Measurements from ENCODE around the gene USP21. TPM values are rescaled to one million over a fixed set of nuclear protein-coding genes. Genes with fewer than 3 reads are reported as not detected.

Gene USP21
- total and polyA plus RNA-seq, 9 donors: 16.7 to 41.9 (median 36.2) TPM

DNA sequence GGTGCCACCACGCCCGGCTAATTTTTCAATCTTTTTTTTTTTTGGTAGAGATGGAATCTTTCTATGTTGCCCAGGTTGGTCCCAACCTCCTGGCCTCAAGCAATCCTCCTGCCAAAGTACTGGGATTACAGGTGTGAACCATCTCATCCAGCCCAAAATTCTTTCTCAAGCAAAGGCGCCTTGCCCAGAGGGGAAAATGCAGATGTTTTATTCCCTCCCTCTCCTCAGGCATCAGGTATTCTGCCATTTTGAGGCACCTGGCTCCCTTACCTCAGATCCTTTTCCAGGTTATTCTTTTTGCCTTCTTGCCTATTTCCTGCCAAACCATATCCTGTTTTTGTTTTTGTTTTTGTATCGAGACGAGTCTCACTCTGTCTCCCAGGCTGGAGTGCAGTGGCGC lies 29.1 kb downstream of the USP21 start:
- no peaks in the 10 kb centered on the region for H3K9me3 ChIP-seq
- H3K27ac ChIP-seq: no peak overlapping the region
- 55 to 66% (median 60%) methylated on average over 6 of the region's 6 CpGs for WGBS, 3 donors
- intact Hi-C loops (cut with DNase I): no loop called here
- DNase-seq: peak in 1 of 5 donors; percentile 7
- H3K27me3 ChIP-seq: no peaks in the 10 kb centered on the region
- H3K36me3 ChIP-seq: no peaks in the 10 kb centered on the region
- TF ChIP-seq, protein P1, sequence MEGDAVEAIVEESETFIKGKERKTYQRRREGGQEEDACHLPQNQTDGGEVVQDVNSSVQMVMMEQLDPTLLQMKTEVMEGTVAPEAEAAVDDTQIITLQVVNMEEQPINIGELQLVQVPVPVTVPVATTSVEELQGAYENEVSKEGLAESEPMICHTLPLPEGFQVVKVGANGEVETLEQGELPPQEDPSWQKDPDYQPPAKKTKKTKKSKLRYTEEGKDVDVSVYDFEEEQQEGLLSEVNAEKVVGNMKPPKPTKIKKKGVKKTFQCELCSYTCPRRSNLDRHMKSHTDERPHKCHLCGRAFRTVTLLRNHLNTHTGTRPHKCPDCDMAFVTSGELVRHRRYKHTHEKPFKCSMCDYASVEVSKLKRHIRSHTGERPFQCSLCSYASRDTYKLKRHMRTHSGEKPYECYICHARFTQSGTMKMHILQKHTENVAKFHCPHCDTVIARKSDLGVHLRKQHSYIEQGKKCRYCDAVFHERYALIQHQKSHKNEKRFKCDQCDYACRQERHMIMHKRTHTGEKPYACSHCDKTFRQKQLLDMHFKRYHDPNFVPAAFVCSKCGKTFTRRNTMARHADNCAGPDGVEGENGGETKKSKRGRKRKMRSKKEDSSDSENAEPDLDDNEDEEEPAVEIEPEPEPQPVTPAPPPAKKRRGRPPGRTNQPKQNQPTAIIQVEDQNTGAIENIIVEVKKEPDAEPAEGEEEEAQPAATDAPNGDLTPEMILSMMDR (IDR thresholded peaks at IDR 0.05): no peak
- no peak overlapping the region for H3K4me3 ChIP-seq
- H3K4me1 ChIP-seq (ENCODE audit: insufficient read depth): peaks cover 2% of the 10 kb centered on the region

DNA sequence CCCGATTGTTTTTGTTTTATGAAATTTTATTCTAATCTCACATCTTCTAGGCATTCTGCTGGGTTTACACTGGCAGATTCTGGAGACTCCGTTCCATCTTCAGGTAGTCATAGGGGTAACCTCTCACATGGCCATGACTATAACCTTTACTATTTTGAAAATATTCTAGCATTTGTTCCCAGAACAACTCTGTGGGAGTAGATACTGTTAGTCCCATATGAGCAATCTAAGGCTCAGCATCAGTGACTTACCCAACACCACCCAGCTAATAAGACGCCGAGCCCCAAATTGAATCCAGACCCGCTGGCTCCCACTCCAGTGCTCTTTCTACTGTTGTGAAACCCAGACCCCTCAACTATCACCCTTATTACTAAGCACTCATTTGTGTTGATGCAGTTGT lies 29.7 kb downstream of the USP21 start:
- H3K4me3 ChIP-seq: no peak overlapping the region
- peaks cover 3% of the 10 kb centered on the region for H3K4me1 ChIP-seq (ENCODE audit: insufficient read depth)
- 76 to 86% (median 81%) methylated on average over 5 of the region's 5 CpGs for WGBS, 3 donors
- H3K9me3 ChIP-seq: no peaks in the 10 kb centered on the region
- DNase-seq: peak in 2 of 5 donors; percentile 32 to 40
- H3K36me3 ChIP-seq: no peaks in the 10 kb centered on the region
- H3K27me3 ChIP-seq: no peaks in the 10 kb centered on the region
- intact Hi-C loops (cut with DNase I): no loop called here
- TF ChIP-seq POLR2A (IDR thresholded peaks at IDR 0.05) (no peak), EP300 (IDR thresholded peaks at IDR 0.05) (no peak)
- TF ChIP-seq, protein P1 (IDR thresholded peaks at IDR 0.05): no peak
- no peak overlapping the region for H3K27ac ChIP-seq

DNA sequence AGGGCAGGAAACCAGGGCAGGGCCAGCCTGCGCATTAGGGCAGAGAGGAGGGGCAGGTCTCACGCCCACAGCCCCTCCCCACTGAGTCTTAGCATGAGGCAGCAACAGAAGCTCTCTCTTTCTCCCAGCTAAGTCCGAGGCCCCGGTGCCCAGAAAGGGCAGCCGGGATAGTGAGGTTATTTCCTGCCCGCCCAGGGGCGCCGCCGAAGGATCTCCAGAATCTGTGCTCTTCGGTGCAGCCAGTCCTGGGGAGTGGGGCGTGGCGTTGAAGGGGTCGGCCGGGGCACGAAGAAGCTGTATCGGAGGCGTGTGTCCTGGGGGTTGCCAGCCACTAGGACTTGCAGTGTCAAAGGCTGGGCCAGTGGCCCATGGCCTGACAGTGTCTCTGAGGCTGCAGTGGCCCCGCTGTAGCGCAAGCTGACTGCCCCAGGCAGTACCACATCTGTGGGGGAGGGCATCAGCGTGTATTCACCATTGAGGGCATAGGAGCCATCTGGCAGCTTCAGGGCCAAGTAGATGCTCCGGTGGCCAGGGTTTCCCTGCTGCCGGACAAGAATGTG lies 31.7 kb downstream of the USP21 start:
- Histone ChIP-seq H3K4me1 (ENCODE audit: insufficient read depth) (peaks cover 2% of the 10 kb centered on the region), H3K4me3 (no peak overlapping the region), H3K27ac (no peak overlapping the region), H3K27me3 (no peaks in the 10 kb centered on the region), H3K36me3 (no peaks in the 10 kb centered on the region), H3K9me3 (no peaks in the 10 kb centered on the region)
- DNase-seq: peak in 2 of 5 donors; percentile 46 to 53
- intact Hi-C loops (cut with DNase I): loop anchor here (5.0 to 10.0 kb wide), 3 partner anchors 36 to 194 kb away; partner anchors contain the start of gene TOMM40L (in 1 of the 4)
- TF ChIP-seq, protein P1 (IDR thresholded peaks at IDR 0.05): no peak
- TF ChIP-seq EP300 (IDR thresholded peaks at IDR 0.05): no peak
- TF ChIP-seq POLR2A (IDR thresholded peaks at IDR 0.05): no peak
- WGBS, 3 donors: 68 to 77% (median 77%) methylated on average over 21 to 22 of the region's 22 CpGs

DNA sequence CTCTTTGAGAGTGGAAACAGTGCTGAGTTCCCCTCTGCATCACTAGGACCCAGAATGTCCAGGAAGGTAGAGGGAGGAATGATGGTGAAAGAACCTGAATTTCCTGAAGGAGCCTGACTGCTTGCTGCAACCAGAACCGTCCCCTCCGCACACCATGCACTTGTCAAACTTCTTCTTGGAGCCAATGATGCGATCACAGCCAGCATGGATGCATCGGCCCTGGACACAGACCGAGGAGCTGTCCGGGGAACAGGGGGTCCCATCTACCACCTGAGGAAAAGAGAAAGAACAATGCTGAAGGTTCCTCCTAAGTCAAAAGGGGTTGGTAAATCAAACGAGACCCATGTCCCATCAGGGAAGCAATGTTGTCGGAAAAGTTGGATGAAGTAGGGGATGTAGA lies 32.7 kb downstream of the USP21 start:
- H3K4me3 ChIP-seq: no peak overlapping the region
- H3K9me3 ChIP-seq: no peaks in the 10 kb centered on the region
- TF ChIP-seq POLR2A (IDR thresholded peaks at IDR 0.05): no peak
- intact Hi-C loops (cut with DNase I): loop anchor here (5.0 to 10.0 kb wide), 3 partner anchors 35 to 193 kb away; partner anchors contain the start of gene TOMM40L (in 1 of the 4)
- peaks cover 4% of the 10 kb centered on the region for H3K4me1 ChIP-seq (ENCODE audit: insufficient read depth)
- WGBS, 3 donors: 70 to 79% (median 76%) methylated on average over 8 of the region's 8 CpGs
- H3K27me3 ChIP-seq: no peaks in the 10 kb centered on the region
- peak in 2 of 5 donors; percentile 34 to 36 for DNase-seq
- no peaks in the 10 kb centered on the region for H3K36me3 ChIP-seq
- no peak overlapping the region for H3K27ac ChIP-seq

Measured in ovary (tissue), 9 donors.